HG03060 (cell line): ENCODE results near the gene FAM20B.
A peak's percentile ranks its signal among the peaks of the same experiment; 100 is the strongest.
"Not testable (repeated sequence)": the region's sequence is repeated elsewhere in the genome, so short reads cannot be mapped to it uniquely, and the experiment has no call there.

ENCODE experiments used
- ATAC-seq: cut with Tn5 transposase; IDR thresholded peaks from one replicate; pipeline ENCODE4 v1.9.1; 2021; ENCODE audit warnings: low read depth, moderate number of reproducible peaks; ENCODE audit not compliant: unreplicated experiment

FAM20B gene, protein sequence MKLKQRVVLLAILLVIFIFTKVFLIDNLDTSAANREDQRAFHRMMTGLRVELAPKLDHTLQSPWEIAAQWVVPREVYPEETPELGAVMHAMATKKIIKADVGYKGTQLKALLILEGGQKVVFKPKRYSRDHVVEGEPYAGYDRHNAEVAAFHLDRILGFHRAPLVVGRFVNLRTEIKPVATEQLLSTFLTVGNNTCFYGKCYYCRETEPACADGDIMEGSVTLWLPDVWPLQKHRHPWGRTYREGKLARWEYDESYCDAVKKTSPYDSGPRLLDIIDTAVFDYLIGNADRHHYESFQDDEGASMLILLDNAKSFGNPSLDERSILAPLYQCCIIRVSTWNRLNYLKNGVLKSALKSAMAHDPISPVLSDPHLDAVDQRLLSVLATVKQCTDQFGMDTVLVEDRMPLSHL

DNA sequence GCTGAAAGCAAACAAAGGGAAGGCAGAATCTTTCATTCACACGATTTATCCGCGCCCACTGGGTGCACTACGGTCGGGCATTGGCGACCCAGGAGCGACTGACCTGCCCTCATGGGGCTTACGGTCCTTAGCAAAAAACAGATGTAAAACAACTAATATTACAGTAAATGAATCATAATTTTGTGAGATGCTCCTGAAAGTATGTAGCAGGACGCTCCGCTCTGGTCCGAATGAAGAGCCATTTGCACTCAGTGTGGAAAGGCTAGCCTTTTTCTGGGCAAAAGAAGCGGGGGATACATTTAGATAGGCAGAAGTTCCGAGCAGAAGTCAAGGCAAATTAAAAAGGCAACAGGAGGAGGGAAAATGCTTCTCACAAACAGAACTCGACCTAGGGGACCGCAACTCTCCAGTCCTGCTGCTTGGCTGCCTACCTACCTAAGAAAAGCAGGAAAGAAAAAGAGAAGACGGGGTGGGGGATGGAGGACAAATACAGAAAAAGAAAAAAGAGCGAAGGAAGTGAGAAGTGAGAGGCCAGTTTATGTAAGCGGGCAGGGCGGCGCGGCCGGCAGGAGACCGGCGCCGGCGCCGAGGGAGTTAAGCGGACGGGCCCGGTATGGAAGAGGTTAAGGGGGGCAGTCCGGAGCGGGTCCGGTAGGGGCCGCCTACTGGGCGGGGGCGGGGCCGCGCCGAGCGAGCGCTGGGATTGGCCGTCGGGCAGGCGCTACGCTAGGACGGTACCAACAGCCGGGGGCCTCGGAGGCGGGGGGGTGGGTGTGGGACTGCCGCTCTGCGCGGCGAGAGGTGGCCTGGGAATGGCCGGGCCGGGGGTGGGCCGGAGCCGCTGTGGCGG lies at the start of gene FAM20B:
TSS of gene FAM20B (plus strand) at position 770 of the 850 bp plus-strand sequence. CDS start 17,954 bp downstream, outside the sequence.
- peak; percentile 38 for ATAC-seq

DNA sequence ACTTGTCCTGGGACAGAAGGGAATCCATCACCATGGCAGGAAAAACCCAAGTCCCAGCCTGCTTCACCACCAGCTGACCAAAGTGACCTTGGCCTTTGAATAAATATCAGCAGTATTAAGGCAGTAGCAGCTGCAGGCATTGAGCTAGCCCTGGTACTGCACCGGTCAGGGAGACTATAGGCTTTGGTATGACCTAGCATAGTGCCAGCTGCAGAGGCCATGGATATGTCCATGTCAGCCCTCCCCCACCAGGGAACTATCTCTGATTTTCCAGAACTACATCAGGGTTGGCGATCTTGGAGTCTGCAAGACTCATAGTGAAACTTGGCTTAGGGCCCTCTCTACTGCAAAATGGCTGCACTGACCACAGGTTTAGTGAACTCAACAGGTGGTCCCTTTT lies 49.2 kb upstream of the FAM20B start:
- ATAC-seq, result no peak

DNA sequence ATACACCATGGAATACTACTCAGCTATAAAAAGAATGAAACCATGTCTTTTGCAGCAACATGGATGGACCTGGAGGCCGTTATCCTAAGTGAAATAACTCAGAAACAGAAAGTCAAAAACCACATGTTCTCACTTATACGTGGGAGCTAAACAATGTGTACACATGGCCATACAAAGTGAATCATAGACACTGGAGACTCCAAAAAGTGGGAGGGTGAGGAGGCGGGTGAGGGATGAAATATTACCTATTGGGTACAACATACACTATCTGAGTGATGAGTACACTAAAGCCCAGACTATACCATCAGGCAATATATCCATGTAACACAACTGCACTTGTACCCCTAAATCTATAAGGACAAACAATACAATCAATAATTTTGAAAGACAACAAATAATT lies 39.5 kb upstream of the FAM20B start:
- no peak for ATAC-seq

DNA sequence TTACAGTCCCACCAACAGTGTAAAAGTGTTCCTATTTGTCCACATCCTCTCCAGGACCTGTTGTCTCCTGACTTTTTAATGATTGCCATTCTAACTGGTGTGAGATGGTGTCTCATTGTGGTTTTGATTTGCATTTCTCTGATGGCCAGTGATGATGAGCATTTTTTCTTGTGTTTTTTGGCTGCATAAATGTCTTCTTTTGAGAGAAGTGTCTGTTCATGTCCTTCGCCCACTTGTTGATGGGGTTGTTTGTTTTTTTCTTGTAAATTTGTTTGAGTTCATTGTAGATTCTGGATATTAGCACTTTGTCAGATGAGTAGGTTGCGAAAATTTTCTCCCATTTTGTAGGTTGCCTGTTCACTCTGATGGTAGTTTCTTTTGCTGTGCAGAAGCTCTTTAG lies 37.5 kb upstream of the FAM20B start:
- not testable (repeated sequence) for ATAC-seq

DNA sequence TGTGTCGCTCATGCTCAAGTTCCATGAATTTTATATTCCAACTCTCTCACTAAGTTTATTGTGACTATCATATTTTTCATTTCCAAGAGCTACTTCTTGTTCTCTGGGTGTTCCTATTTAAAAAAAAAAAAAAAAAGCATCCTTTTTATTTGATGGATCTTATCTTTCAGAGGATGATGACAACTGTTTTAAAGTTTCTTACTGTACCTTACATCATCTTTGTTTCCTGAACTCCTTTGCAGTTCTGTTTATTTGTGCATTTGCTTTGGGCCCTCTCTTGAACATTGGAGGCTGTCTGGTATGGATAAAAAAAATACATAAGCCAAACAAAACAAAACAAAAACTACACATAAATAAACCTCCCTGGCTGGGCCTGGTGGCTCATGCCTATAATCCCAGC lies 32.1 kb upstream of the FAM20B start:
- ATAC-seq, result no peak

DNA sequence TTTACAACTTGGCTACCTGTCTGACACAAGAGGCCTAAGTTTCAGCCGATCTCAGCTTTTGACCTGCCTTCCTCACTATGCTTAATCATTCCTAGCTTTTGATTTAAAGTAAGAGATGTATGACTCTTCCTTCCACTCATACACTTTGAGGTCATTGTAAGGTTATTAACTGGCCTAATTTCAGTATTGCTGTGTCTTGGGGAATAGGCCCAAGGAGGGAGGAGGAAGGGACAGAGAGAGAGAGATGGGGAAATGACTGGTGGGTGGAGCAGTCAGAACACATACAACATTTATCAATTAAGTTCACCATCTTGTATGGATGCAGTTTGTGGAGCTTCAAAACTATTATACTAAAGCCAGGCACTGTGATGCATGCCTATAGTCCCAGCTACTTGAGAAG lies 28.3 kb upstream of the FAM20B start:
- ATAC-seq, result no peak

DNA sequence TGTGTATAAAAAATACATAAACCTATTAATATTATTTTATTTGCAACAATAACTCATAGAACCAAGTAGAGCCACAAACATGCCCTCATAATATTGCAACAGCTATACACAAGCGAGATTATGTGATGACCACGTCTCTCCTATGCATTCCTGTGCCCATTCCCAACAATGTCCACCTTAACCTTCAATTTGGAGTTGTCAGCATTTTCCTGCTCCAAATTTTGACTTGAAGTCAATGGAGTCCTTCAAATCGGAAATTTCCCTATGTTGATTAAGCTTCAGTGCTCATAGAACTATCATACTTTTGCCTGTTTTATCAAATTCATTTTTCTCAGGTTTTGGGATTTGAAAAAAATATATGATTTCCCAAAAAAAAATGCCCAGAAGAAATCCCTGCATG lies 27.4 kb upstream of the FAM20B start:
- ATAC-seq, result no peak

DNA sequence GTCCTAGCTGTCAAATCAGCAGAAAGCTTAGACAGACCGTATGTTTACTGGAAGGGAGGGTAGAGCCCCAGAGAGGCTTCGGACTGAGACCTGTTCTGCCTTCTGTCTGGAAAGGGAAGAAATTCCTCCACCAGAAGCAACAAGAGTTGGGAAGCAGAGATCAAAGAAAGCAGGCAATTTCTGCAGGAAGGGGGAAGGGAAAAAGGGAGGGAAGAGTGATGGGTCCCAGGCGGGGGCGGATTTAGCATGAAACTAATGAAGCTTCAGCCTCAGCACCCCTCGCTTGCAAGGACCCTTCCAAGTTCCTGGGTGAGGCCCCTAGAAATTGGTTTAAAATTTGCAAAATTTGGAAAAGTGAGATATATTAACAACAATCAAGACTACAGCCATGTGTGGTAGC lies 26.6 kb upstream of the FAM20B start:
- ATAC-seq, result no peak

DNA sequence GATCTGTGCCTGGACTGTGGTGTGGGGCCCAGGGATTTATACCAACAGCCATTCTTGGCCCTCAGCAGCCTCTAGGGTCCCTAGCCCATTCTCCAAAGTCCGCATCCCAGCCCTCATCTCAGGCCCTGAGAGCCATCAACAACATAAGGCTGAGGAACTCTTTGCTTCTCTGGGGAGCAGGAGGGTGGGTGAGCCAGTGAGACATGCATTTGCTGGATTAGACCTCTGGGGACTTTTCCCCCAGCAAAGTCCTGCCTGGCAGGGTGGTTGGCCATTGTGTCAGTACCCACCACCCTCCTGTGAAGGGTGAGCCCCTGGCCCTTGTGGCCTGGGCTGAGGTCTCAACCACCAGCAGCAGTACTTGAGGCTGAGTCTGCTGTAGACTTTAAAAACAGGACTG lies 24.2 kb upstream of the FAM20B start:
- ATAC-seq, result no peak

DNA sequence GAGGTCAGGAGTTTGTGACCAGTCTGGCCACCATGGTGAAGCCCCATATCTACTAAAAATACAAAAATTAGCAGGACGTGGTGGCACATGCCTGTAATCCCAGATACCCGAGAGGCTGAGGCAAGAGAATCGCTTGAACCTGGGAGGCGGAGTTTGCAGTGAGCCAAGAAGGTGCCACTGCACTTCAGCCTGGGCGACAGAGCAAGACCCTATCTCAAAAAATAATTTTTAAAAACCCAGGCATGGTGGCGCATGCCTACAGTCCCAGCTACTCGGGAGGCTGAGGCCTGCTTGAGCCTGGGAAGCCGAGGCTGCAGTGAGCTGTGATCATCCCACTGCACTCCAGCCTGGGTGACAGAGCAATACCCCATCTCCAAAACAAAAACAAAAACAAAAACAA lies 23.6 kb upstream of the FAM20B start:
- ATAC-seq, result not testable (repeated sequence)

DNA sequence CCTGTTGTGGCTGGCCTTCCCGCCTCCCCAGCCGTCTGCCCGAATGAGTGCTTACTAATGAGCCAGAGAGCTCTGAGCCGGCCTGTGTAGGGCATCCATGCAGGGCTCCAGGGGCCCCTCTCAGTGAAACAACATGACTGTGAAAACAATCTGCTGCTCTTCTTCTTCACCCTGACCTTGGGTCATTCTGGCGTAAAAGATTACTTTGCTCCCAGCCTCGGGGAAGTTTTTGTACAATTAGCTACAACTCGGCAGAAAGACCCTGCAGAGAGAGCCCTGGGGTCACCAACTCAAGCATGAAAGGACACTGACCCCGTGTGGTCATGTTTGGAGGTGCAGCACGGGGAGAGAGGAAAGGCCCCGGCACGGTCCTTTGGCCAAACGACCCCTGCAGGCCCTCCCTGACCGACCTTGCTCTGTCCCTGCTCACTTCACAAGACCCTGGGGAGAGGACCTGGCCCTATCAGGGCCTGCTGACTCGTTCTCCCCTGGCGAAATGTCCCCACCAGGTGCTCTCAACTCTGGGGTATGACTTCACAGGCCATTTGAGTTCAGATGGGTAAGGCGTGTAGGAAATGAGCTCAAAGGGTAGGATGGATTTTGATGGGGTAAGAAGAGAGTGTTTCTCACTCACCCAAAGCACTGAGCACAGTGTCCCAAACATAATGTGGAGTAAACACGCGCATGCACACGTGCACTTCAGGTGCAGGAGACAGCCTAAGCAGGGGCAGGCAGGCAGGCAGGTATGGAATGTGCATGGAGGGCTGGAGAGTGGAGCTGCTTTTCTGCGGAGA lies 22.9 kb upstream of the FAM20B start:
- ATAC-seq, result peak; percentile 66

DNA sequence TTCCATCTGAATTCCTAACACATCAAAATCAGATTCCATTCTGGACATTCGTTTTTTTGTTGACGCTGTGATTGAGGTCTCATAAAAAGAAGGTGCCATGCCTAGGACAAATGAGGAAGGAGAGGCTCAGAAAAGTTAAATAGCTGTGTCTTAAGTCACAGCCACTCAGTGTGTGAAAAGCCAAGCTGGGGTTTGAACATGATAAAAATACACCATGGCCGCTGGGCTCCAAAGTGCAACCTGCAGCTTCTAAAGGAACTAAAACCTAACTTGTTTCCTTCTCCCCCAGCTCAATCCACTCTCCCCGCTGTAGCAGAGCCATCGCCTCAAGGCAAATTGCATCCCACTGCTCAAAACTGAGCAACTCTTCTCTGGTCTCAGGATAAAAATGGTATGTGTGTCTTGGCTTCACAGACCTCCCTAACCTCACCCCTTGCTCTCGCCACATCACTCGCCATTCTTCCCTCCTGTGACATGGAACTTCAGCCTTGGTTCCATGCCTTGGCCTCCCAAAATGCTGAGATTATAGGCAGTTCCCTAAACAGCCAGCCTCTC lies 22.1 kb upstream of the FAM20B start:
- ATAC-seq, result no peak

DNA sequence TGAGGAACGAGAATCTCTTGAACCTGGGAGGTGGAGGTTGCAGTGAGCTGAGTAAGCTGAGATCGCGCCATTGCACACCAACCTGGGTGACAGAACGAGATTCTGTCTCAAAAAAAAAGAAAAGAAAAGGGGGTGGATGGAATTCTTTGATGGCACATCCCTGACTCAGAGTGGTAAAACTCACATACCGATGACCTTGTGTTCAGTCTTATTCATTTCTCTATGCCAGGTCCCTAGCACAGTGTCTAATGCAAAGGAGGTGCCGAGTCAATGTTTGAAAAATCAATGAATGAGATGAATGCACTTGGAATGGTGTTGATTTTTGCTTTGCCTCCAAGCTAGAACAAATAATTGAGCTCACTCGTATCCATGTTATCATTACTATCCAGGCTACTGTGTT lies 18.5 kb upstream of the FAM20B start:
- ATAC-seq, result no peak

DNA sequence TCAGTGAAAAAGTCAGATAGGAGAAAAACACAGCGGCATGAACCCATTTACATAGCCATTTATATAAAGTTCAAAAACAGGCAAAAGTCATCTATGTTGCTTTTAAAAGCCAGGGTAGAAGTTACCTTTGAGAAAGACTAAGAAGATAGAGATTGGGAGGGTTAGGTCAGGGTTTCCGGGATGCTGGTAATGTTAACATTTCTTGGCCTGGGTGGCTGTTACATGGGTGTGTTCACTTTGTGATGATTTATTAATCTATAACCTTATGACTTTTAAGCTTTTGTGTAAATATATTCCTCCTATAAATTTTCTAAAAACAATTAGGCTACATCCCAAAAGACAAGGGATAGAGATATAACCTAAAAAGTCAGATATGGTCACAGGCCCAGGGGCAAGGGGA lies 15.0 kb upstream of the FAM20B start:
- ATAC-seq, result no peak

DNA sequence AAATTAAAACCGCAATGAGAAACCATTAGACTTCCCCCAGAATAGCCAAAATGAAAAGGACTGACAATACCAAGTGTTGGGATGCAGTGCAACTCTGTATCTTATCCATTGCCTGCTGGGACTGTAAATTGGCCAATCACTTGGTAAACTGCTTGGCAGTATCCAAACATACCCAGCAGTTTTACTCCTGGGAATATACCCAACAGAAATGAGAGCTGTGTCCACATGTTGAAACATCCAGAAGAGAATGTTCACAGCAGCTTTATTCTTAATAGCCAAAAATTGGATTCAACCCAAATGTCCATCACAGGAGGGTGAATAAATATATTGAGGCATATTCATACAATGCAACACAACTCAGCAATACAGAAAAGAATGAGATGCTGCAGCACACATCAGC lies 13.7 kb upstream of the FAM20B start:
- no peak for ATAC-seq

DNA sequence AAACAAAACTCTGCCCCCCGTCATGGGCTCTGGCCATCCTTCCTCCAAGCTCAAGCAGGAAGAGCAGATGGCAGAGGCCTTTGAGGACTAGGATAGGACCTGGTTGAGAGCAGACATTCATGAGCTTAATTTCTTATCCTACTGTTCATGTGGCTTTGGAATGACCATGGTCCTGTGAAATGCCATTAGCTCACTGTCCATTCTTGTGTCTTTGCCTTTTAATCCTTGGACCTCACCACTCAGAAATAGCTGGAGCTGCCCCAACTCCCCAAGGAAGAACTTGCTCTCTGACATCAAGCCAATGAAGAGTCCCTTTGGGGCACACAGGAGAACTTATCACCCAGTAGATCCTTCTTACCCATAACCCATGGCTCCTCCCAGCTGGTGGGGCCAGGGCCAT lies 11.6 kb upstream of the FAM20B start:
- no peak for ATAC-seq

DNA sequence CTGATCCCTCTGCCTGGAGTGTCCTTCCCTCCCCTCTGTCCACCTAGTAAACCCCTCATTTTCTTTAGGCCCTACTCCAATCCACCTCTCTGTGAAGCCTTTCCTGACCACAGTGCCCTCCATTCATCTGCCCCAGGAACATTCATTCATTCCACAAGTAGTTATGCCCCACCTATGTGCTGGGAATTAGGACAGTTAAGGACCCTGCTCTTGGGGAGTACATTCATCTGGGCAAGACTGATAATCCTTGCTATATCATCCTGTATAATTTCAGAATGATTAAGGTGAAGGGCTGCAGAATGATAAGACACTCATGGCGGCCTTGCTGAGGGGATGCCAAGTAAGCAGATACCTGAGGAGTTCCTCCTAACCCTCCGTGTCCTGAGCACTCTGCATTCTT lies 10.3 kb upstream of the FAM20B start:
- ATAC-seq, result no peak

DNA sequence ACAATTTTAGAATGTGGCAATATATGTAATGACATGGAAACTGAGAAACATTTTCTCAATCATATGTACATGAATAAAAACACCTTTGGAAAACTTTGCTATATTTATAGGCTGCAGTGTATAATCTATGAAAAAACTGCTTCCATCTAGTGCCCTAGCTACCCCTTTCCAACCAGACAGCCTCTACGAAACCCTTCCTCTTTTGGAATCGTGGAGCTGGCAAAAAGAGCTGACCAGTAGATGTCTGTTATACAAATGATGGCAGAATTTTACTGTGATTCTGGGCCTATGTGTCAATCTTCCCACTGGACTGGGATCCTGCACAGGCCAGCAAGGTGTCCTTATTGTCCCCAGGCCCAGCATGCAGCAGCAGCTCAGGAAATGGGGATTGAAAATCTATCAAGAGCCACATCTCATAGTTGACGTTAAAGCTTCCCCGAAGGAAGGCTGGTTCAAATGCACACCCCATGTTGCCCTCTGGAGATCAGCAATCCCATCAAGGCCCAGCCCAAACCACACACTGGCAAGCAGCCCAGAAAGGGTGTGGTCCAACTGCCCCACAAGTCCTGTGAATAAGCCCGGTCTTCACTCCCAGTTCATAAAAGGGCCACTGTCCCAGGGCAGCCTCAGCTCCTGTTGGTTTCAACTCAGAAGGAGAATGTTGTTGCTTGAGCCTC lies 8.8 kb upstream of the FAM20B start:
- ATAC-seq, result no peak

DNA sequence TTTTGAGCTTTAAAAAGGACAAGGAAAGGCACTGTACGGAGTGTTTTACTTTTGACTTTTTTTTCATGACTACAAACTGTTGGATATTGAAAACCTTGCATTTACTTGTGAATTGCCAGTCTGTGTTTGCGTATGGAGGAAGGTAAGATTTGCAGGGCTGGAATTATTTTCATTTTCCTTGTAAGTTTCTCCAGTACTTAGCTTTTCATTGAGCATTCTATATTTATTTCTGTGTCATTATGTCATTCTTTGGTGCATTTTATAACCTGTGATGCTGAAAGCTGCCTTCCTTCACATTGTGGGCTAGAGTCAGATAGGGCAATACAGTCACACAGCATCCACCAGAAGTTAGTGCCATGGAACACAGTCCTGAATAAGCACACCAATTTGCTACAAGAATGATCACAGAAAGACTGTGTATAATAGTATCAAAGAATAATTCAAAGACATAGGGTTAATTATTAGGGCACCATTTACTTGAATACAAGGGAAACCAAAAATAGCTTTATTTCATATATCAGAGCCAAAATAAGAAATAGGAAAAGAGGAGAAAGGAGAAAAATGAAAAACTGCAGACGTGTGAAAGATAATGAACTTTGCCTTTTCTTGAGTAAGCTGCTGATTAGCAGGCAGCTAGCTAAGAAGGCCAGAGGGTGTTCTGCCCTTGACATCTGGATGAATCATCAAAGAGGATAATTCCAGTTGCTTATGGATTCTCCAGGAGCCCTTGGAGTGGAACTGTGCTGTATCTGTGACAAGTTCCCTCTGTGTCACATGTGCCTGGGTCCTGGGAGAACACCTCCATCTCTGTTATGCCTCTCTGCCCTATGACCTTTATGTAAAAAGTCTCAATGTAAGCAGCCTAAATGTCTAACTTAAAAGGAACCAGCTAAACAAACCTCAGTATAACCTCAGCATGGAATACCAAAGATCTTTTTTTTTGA lies 8.0 kb upstream of the FAM20B start:
- ATAC-seq, result no peak
